Loucy (cell line): ENCODE data around the gene BCR.

Experiments
- CTCF ChIP-seq: fragments of 200-600 bp; sonication (generic); conservative IDR thresholded peaks from 2 replicates; pipeline ENCODE4 v1.5.1; 2014; ENCODE audit warnings: mild to moderate bottlenecking, antibody characterized with exemption, low read length
- EZH2phosphoT487 ChIP-seq: fragments of 200-600 bp; IDR thresholded peaks from 2 replicates; pipeline ENCODE4 v1.6.1; 2018; ENCODE audit warnings: antibody characterized with exemption, mild to moderate bottlenecking, moderate library complexity, borderline replicate concordance

- no peak for TF ChIP-seq CTCF
- no peak for TF ChIP-seq EZH2phosphoT487
Measured at GRCh38 chr22:23157560-23158515, 22.5 kb upstream of the BCR start.
